ENCODE data around the gene ZNF292.
A peak's percentile ranks its signal among the peaks of the same experiment; 100 is the strongest.
"Not testable (repeated sequence)": the region's sequence is repeated elsewhere in the genome, so short reads cannot be mapped to it uniquely, and the experiment has no call there.

ZNF292 gene

GRCh38 chr6:87214831-87215230, 59.5 kb downstream of the ZNF292 start:
- no peak for DNase-seq (ENCODE audit: low spot score)

- no peak for DNase-seq (ENCODE audit: low spot score)
Observed at GRCh38 chr6:87220997-87221396, 65.6 kb downstream of the ZNF292 start.

- DNase-seq (ENCODE audit: low spot score) = no peak
Observed at GRCh38 chr6:87222676-87223075, 67.3 kb downstream of the ZNF292 start.

GRCh38 chr6:87224971-87225370, 69.6 kb downstream of the ZNF292 start:
- DNase-seq (ENCODE audit: low spot score) = no peak

GRCh38 chr6:87225511-87225910, 70.1 kb downstream of the ZNF292 start:
- DNase-seq (ENCODE audit: low spot score) = no peak

- no peak for DNase-seq (ENCODE audit: low spot score)
Observed at GRCh38 chr6:87225937-87226336, 70.6 kb downstream of the ZNF292 start.

- no peak for DNase-seq (ENCODE audit: low spot score)
Observed at GRCh38 chr6:87230801-87231200, 75.4 kb downstream of the ZNF292 start.

GRCh38 chr6:87237804-87238203, 82.4 kb downstream of the ZNF292 start:
- peak; percentile 44 for DNase-seq (ENCODE audit: low spot score)

GRCh38 chr6:87239098-87239635, 83.8 kb downstream of the ZNF292 start:
- DNase-seq (ENCODE audit: low spot score) = not testable (repeated sequence)

GRCh38 chr6:87241304-87241703, 85.9 kb downstream of the ZNF292 start:
- DNase-seq (ENCODE audit: low spot score) = peak; percentile 15

- DNase-seq (ENCODE audit: low spot score) = no peak
Observed at GRCh38 chr6:87242311-87242710, 86.9 kb downstream of the ZNF292 start.

- DNase-seq (ENCODE audit: low spot score) = no peak
Observed at GRCh38 chr6:87243812-87244211, 88.4 kb downstream of the ZNF292 start.

GRCh38 chr6:87244380-87244779, 89.0 kb downstream of the ZNF292 start:
- no peak for DNase-seq (ENCODE audit: low spot score)

- DNase-seq (ENCODE audit: low spot score) = no peak
Observed at GRCh38 chr6:87250019-87250418, 94.7 kb downstream of the ZNF292 start.

- DNase-seq (ENCODE audit: low spot score) = no peak
Observed at GRCh38 chr6:87251225-87251624, 95.9 kb downstream of the ZNF292 start.

GRCh38 chr6:87251725-87252124, 96.4 kb downstream of the ZNF292 start:
- no peak for DNase-seq (ENCODE audit: low spot score)

- DNase-seq (ENCODE audit: low spot score) = no peak
Observed at GRCh38 chr6:87257046-87257445, 101.7 kb downstream of the ZNF292 start.

GRCh38 chr6:87257565-87257964, 102.2 kb downstream of the ZNF292 start:
- no peak for DNase-seq (ENCODE audit: low spot score)

GRCh38 chr6:87257975-87258374, 102.6 kb downstream of the ZNF292 start:
- no peak for DNase-seq (ENCODE audit: low spot score)

GRCh38 chr6:87259791-87260190, 104.4 kb downstream of the ZNF292 start:
- DNase-seq (ENCODE audit: low spot score) = no peak

- no peak for DNase-seq (ENCODE audit: low spot score)
Observed at GRCh38 chr6:87261534-87261933, 106.2 kb downstream of the ZNF292 start.

GRCh38 chr6:87264481-87264880, 109.1 kb downstream of the ZNF292 start:
- no peak for DNase-seq (ENCODE audit: low spot score)

- peak; percentile 32 for DNase-seq (ENCODE audit: low spot score)
Observed at GRCh38 chr6:87274660-87275274, 119.4 kb downstream of the ZNF292 start.

GRCh38 chr6:87276624-87277023, 121.3 kb downstream of the ZNF292 start:
- DNase-seq (ENCODE audit: low spot score) = no peak
